Caco-2 (cell line): ENCODE results near the gene OR11A1. TPM values are rescaled to one million over a fixed set of nuclear protein-coding genes. Genes with fewer than 3 reads are reported as not detected.

Experiments used
- BruUV-seq: library from RNA; stranded (reverse); fragments of 400-500 nt; replicated peaks from 2 replicates; lab custom pipeline; 2021; lab: Mats Ljungman, UMichigan
- CTCF ChIA-PET: fragments of 300-600 bp; sonication (Branson Sonifier 250); formaldehyde crosslinking; loops from one replicate; lab custom pipeline; 2022; ENCODE audit warnings: antibody characterized with exemption; lab: Charles Lee
- POLR2A ChIA-PET: fragments of 300-600 bp; sonication (Branson Sonifier 250); formaldehyde crosslinking; loops from one replicate; lab custom pipeline; 2022; ENCODE audit warnings: antibody characterized with exemption; lab: Charles Lee
- DNase-seq, 2 experiments: peaks; one replicate each; pipeline versions ENCODE4 v3.0.0 to v3.0.0-alpha.2; 2020 to 2022
- H3K27me3 ChIP-seq: replicated peaks from 2 replicates; pipeline ENCODE4 v1.6.0; 2011; ENCODE audit warnings: low read length; ENCODE audit not compliant: control insufficient read depth, insufficient read depth
- H3K36me3 ChIP-seq: 2 replicates; pipeline ENCODE4 v1.5.1; 2011; ENCODE audit warnings: low read length; ENCODE audit not compliant: control insufficient read depth, insufficient read depth
- H3K4me1 ChIP-seq: fragments of 250-450 bp; sonication (Bioruptor Pico); 2 replicates; pipeline ENCODE4 v1.5.1; 2020; ENCODE audit warnings: mild to moderate bottlenecking
- H3K4me3 ChIP-seq: 2 replicates; pipeline ENCODE4 v1.5.1; 2011; ENCODE audit warnings: low read depth, mild to moderate bottlenecking, control low read depth, low read length
- H3K9me3 ChIP-seq: fragments of 250-450 bp; sonication (Bioruptor Pico); 2 replicates; pipeline ENCODE4 v1.5.1; 2020; ENCODE audit warnings: mild to moderate bottlenecking, moderate library complexity
- H3K27ac Mint-ChIP-seq: one replicate; pipeline ENCODE4 v1.8.0; 2022; ENCODE audit warnings: mixed read lengths; ENCODE audit not compliant: unreplicated experiment
- H3K27me3 Mint-ChIP-seq: one replicate; pipeline ENCODE4 v1.8.0; 2022; ENCODE audit warnings: mixed read lengths; ENCODE audit not compliant: insufficient read depth, unreplicated experiment
- H3K36me3 Mint-ChIP-seq: one replicate; pipeline ENCODE4 v1.8.0; 2022; ENCODE audit warnings: mild to moderate bottlenecking, mixed read lengths; ENCODE audit not compliant: insufficient read depth, unreplicated experiment
- H3K4me1 Mint-ChIP-seq: one replicate; pipeline ENCODE4 v1.8.0; 2022; ENCODE audit warnings: low read depth, mixed read lengths; ENCODE audit not compliant: unreplicated experiment
- H3K4me3 Mint-ChIP-seq: one replicate; pipeline ENCODE4 v1.8.0; 2022; ENCODE audit warnings: mild to moderate bottlenecking, moderate library complexity, mixed read lengths; ENCODE audit not compliant: unreplicated experiment
- H3K9me3 Mint-ChIP-seq: one replicate; pipeline ENCODE4 v1.8.0; 2022; ENCODE audit warnings: mixed read lengths; ENCODE audit not compliant: unreplicated experiment
- intact Hi-C: fragments of 100-400 bp; cut with micrococcal nuclease; formaldehyde crosslinking; loops from one replicate; pipeline ENCODE4 v1.10.0; 2022; ENCODE audit not compliant: unreplicated experiment
- total RNA-seq: library from RNA; stranded (reverse); gene quantifications from 2 replicates; pipeline ENCODE4 v1.2.3, GENCODE V29; 2022
- TF ChIP-seq, protein P1 (sequence below), 2 experiments: fragments of 200-600 bp in 1 of 2; IDR thresholded peaks; 1 replicate in 1 of 2; 2 replicates in 1 of 2; pipeline versions ENCODE4 v1.5.1 to v1.8.0; 2011 to 2022; ENCODE audit warnings: antibody characterized with exemption in 1 of 2, control low read depth in 1 of 2, inconsistent platforms in 1 of 2, low read depth in 1 of 2, low read length in 1 of 2, mild to moderate bottlenecking in 1 of 2, moderate library complexity in 1 of 2; ENCODE audit not compliant: insufficient read depth in 1 of 2, severe bottlenecking in 1 of 2, unreplicated experiment in 1 of 2

Gene OR11A1
- total RNA-seq, 1 experiment from 2014 or later, result not detected

GRCh38 chr6:29504961-29505360, 48.1 kb upstream of the OR11A1 start:
- POLR2A ChIA-PET, result no interaction called here
- Mint-ChIP-seq H3K4me1 (no peaks in the 10 kb centered on the region), H3K27me3 (peaks cover 5% of the 10 kb centered on the region), H3K4me3 (no peak overlapping the region), H3K36me3 (no peaks in the 10 kb centered on the region), H3K27ac (no peak overlapping the region), H3K9me3 (no peaks in the 10 kb centered on the region)
- H3K4me1 ChIP-seq, result no peaks in the 10 kb centered on the region
- no TSS peak for BruUV-seq
- H3K27me3 ChIP-seq, result no peaks in the 10 kb centered on the region
- TF ChIP-seq, protein P1, sequence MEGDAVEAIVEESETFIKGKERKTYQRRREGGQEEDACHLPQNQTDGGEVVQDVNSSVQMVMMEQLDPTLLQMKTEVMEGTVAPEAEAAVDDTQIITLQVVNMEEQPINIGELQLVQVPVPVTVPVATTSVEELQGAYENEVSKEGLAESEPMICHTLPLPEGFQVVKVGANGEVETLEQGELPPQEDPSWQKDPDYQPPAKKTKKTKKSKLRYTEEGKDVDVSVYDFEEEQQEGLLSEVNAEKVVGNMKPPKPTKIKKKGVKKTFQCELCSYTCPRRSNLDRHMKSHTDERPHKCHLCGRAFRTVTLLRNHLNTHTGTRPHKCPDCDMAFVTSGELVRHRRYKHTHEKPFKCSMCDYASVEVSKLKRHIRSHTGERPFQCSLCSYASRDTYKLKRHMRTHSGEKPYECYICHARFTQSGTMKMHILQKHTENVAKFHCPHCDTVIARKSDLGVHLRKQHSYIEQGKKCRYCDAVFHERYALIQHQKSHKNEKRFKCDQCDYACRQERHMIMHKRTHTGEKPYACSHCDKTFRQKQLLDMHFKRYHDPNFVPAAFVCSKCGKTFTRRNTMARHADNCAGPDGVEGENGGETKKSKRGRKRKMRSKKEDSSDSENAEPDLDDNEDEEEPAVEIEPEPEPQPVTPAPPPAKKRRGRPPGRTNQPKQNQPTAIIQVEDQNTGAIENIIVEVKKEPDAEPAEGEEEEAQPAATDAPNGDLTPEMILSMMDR (IDR thresholded peaks at IDR 0.05; ENCODE audit: insufficient read depth in 1 of 2, low read depth in 1 of 2, low read length in 1 of 2, severe bottlenecking in 1 of 2, unreplicated experiment in 1 of 2), result no peak
- intact Hi-C loops, result no loop called here
- DNase-seq, result no peak
- H3K9me3 ChIP-seq, result no peaks in the 10 kb centered on the region
- H3K36me3 ChIP-seq, result no peaks in the 10 kb centered on the region
- CTCF ChIA-PET, result no interaction called here
- no peak overlapping the region for H3K4me3 ChIP-seq

DNA sequence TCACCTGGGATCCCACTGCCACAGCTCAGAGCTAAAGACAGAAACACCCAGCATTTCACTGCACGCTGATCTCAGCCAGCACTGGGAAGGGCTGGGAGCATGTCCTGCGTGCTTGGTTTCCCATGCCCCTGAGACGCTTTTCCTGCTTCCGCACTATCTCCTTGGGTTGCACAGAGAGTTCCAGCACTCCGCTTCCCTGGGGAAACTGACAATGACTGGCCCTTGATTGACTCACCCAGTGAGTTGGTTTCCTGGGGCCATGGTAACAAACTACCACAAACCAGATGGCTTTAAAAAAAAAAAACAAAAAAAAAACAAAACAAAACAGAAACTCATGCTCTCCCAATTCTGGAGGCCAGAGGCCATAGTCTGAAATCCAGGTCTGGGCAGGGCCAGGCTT, 45.7 kb upstream of the OR11A1 start:
- intact Hi-C loops, result no loop called here
- H3K9me3 ChIP-seq, result no peaks in the 10 kb centered on the region
- peaks cover 1% of the 10 kb centered on the region; the same call in 1 of the 2 replicates for H3K27me3 ChIP-seq
- Mint-ChIP-seq H3K27ac (no peak overlapping the region), H3K4me3 (no peak overlapping the region), H3K4me1 (no peaks in the 10 kb centered on the region), H3K36me3 (no peaks in the 10 kb centered on the region), H3K27me3 (peaks cover 11% of the 10 kb centered on the region), H3K9me3 (no peaks in the 10 kb centered on the region)
- BruUV-seq, result no TSS peak
- H3K4me3 ChIP-seq, result no peak overlapping the region
- POLR2A ChIA-PET, result no interaction called here
- H3K4me1 ChIP-seq, result no peaks in the 10 kb centered on the region
- CTCF ChIA-PET, result no interaction called here
- DNase-seq, result no peak
- TF ChIP-seq, protein P1 (IDR thresholded peaks at IDR 0.05; ENCODE audit: insufficient read depth in 1 of 2, low read depth in 1 of 2, low read length in 1 of 2, severe bottlenecking in 1 of 2, unreplicated experiment in 1 of 2), result no peak
- no peaks in the 10 kb centered on the region for H3K36me3 ChIP-seq

DNA sequence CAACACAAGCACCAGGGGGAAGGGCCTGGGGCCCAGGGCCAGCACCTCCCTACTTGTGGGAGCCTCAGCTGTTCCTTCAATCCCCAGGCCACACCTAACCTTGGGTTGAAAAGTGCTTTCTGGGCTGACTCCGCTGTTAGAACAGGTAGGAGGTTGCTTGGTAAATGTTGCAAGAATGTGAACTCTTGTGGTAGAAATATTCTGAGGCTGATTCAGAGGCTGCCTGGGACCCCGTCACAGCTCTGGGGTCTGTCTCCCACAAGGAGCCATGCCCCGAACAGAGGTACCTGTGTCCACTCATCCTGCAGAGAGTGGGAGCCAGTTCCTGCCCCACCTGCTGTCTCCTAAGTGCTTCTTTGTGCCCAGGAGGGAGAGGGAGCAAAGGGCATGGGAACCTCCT, 45.3 kb upstream of the OR11A1 start:
- Mint-ChIP-seq H3K4me3 (no peak overlapping the region), H3K27me3 (peaks cover 15% of the 10 kb centered on the region), H3K9me3 (no peaks in the 10 kb centered on the region), H3K27ac (no peak overlapping the region), H3K36me3 (no peaks in the 10 kb centered on the region), H3K4me1 (no peaks in the 10 kb centered on the region)
- ChIA-PET POLR2A (no interaction called here), CTCF (no interaction called here)
- no peaks in the 10 kb centered on the region for H3K4me1 ChIP-seq
- BruUV-seq, result no TSS peak
- TF ChIP-seq, protein P1 (IDR thresholded peaks at IDR 0.05; ENCODE audit: insufficient read depth in 1 of 2, low read depth in 1 of 2, low read length in 1 of 2, severe bottlenecking in 1 of 2, unreplicated experiment in 1 of 2), result no peak
- H3K4me3 ChIP-seq, result no peak overlapping the region
- intact Hi-C loops, result no loop called here
- H3K36me3 ChIP-seq, result no peaks in the 10 kb centered on the region
- H3K27me3 ChIP-seq, result peaks cover 1% of the 10 kb centered on the region; the same call in 1 of the 2 replicates
- H3K9me3 ChIP-seq, result no peaks in the 10 kb centered on the region
- DNase-seq, result no peak
